IPS-NIHi7 (cell line): ENCODE measurements around the gene SLC2A4.

Experiments
- DNase-seq: peaks from one replicate; pipeline ENCODE4 v3.0.0; 2012; ENCODE audit warnings: mixed read lengths; ENCODE audit errors: extremely low spot score

SLC2A4 gene

DNA sequence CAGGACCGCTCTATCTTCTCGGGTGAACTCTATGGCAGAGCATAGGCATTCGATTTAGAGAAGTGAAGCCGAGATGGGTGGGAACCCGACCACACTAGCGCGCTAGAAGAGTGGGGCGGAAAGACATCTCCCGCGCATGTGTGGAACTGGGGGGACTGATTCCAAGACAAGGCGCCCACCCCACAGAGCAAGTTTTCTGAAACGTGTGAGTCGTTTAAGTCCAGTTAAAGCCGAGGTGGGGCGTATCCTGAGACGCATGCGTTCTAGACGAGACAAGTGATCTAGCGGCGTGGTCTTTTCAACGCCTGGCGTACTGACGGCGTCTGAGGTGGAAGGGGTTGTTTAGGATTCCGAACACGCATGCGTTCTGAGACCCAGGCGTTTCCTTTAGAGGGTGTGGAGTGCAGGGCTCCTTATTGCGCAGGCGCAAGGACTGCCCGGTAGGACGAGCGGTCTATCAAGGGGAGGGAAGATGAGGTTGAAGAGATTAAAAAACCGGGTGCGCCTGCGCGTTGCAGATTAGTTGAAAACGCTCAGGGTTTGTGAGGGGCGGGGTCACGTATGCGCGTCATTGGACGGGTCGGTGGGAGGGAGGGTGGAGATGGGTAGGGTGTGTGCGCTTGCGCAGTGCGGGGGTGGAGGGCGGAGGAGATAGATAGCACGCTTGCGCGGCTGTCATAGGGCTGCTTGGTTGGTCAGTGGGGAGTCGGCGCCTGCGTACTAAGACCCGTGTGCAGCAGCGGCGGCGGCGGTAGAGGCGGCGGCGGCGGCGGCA is 25.6 kb downstream of the SLC2A4 start, which contains the start of gene EIF5A:
TSS of gene EIF5A (plus strand) at position 718 of the 775 bp plus-strand sequence. CDS start 2,008 bp downstream, outside the sequence.
- DNase-seq: peak; percentile 96

DNA sequence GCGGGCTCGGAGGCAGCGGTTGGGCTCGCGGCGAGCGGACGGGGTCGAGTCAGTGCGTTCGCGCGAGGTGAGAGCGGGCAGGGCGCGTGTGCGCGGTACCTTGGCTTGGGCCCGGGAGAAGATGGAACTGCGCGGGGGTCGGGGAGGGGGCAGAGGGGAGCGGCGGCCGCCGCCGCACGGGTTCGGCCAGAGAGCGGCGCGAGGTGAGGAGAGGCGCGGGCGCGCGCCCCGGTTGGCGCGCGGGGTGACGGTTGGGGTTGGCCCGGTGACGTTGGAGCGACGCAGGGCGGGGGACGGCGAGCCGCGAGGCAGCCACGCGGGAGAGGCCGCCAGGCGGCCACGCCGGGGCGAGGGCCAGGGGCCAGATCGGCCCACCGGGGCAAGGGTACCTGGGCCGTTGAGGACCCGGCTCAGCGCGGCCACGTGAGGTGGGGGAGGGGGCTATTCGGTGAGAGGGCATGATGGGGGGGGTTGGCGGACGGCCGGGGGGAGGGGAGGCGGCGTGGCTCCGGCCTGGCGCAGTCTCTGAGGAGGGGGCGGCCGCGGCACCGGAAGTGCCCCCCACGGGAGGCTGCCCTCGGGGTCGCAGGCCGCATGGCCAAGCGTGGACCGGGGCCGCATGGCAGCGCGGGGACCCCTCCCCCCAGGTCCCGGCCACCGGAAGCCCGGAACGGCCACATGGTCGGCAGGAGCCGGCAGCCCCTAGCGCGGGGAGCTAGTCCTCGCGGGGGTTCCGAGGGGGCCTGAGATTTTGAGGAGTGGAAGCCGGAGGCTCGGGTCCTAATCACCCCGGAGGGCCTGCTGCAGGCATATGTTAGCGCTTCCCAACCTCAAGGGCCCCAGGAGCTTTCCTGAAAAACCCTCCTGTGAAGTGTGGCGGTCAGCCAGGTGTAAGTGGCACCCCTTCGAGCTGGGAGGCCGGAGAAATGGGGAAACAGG is 26.4 kb downstream of the SLC2A4 start:
- DNase-seq: peak; percentile 45

DNA sequence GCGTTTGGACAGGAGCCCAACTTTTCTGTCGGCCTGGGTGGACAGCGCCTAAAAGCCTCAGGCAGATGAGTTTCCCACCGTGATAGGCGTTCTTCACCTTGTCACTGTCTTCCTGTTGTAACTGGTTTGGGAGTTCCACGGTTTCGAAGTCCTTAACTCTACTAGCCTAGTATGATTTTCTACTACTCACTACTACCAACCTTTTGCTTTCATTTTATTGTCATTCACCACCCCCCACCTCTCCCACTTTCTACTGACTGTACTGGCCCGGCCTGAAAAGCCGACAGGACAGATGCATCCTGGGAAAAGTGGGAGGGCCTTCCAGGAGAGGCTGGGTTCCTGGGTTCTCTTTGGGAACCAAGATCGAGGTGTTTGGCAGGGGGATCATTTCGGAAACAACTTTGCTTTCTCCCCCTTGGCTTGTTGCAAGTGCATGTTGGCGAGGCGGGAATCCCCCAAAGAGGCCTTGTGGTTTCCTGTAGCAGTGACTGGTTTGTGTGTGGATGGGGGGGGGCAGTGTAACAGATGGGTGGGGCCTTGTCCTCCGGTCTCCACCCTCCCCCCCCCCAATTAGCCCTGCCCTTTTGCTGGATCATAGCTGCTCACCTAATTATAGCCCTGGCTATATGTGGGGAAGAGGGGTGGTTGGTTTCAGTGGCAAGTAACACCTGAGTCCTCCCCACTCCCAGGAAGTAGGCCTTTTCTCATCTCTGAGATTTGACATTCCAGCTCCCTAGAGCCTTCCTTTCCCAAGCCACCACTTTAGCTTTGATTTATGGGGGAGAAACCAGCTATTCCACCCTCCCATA is 27.3 kb downstream of the SLC2A4 start:
- DNase-seq: peak; percentile 65

DNA sequence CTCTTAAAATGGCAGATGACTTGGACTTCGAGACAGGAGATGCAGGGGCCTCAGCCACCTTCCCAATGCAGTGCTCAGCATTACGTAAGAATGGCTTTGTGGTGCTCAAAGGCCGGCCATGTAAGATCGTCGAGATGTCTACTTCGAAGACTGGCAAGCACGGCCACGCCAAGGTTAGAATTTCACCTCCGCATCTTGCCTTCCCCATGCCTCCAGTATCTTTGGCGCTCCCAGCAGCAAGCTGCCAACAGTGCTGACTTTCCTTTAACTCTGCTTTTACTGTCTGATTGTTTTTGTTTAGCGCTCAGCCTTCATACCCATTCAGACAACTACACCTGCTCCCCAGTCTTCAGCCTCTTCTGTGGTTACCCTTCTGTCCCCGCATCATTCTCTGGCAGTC is 28.1 kb downstream of the SLC2A4 start:
- DNase-seq: no peak

DNA sequence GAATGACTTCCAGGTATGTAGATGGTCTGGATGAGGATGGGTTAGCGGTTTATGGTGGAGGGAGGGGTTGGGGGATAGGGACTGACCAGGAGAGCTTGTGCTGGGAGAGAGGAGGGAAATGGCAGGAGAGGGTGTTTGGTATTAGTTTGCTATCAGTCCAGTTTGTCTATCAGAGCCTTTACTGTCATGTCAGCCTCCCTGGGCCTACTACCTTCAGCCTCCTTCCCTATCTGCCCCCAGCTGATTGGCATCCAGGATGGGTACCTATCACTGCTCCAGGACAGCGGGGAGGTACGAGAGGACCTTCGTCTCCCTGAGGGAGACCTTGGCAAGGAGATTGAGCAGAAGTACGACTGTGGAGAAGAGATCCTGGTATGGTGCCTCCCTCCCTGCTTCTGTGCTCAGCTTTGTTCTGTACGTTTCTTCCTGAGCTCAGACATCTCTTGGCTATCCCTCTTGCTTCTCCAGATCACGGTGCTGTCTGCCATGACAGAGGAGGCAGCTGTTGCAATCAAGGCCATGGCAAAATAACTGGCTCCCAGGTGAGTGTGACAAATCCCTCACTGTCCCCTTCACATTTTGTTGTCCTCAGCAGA is 29.7 kb downstream of the SLC2A4 start:
- no peak for DNase-seq

DNA sequence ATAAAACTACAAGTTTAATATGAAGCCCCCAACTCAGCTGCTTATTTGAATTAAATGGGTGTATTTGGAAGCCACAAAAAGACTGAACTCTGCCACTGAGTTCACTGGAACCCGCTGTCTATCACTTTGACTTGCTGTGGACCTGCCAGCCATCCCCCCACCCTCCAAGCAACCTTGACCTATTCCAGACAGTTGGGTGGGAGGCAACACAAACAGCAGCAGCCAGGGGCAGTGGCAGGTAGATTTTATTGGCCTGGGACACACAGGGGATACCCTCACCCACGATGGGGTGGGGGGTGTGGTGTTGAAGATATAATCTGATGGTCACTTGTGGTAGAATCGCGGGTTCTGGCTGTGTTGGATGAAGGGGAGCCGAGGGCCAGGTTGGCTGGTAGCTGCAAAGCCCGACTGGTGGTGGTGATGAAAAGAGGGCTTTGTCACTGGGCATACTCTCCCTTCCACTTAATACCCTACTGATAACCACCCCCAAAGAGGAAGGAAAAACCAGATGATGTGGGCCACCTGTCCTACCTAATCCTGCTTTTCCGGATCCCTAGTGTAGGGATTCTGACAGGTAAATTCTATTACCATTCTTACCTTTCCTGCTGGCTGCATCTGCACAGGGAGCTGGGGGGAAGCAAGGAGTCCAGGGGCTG is 31.0 kb downstream of the SLC2A4 start:
- DNase-seq: no peak

DNA sequence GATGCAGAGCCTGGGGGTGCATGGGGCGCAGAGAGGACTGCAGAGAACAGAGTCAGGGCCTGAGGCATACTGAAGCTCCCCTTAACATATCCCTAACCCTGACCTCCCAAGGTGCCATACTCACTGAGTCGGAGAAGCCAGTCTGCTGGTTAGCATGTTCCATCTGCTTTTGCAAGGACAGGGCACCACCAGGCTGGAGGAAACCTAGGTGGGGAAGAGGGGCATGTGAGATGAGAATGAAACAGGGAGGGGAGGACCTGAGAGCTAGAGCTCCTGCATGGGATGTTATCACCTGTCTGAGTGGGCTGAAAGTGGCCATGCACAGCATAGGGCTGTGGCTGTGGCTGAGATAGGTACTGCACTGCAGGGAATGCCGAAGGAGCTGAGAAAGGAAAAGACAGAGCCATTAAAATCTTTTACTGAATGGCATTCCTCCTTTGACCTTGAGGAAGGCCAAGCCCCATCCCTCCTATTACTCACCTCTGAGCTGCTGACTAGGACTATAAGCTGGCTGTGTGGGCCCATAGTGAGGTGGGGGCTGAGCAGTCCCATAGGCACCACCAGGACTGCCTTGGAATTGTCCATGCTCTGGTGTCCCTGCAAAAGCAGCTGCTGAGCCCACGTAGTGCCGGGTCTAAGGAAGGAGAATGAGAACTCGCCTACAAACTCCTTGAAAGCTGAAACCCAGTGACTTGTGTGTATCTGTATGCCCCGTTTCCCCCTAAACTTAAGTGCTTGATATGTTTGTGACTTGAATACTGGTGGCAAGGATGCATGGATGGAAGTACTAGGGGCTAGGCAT is 31.8 kb downstream of the SLC2A4 start:
- DNase-seq: no peak

DNA sequence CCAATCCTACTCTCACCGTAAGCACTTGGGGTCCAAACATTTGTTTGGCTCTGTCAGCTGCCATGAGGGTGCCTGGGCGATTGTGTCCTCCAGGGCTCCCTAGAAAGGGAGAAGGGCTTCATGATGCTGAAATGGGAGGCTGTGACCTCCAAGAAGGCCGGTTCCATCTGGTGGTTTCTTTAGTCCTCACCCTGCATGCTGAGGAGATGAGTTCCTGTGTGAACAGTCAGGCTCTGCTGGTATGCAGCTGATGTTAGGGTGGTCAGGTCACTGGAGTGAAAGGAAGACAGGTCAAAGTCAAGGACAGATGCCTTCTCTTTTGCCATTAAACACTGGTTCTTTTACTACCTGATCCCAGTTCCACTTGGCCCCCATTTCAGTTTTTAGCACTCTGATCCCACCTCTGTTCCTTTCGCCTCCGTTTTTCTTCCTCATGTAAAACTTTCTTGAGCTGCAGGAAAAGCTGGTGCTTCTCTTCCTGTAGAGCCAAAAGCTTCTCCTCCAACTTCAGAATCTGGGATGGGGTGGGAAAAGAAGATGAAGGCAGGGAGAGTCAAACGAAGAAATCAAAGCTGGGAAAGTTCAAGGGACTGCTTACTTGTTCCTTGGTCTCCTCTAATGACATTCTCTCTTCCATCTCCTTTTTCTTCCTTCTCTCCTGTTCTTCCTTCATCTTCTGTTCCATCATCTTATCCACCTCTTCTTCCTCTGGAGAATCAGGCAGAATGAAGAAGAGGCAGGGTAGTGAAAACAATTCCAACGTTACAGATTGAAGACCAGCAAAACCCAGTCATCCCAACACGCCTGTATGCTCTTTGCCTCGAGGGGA is 32.6 kb downstream of the SLC2A4 start:
- no peak for DNase-seq

DNA sequence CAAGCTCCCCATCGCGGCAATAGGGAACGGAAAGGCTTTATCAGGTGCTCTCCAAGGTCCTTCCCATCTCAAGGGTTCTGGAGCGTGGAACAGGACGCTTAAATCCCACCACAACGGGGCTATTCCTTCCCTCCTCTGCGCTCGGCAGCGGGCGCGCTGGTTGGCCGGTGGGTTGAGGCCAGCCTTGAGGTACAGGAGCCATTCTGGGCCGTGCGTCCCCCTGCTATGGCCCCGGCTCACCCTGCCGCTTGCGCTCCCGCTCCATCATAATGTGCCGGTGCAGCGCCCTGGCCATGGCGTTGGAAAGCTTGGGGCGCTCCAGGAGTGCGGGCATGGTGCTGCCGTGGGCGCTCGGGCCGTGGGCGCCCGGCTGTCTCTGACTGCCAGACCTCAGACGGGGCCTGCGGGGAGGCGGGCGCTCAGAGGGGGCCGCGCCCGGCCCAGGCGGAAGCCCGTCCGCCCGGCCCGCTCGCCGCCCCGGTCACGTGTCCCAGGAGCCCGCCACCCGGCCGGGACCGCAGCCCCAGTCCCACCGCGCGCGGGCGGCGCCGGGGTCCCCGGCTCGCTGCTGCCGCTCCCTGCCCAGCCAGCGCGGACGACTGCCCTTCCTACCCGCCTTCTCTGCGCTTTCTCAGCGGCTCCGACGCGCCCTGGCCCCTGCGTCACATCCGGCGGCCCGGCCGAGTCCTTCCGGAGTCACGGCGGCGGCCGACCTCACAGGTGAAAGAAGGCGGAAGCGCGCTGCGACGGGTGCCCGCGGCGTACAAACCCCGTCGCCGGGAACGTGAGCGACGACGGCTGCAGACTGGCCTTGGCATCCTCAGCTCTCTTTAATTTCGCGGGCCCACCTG is 33.4 kb downstream of the SLC2A4 start, which contains the start of gene GPS2:
TSS of gene GPS2 (minus strand) at position 642 of the 851 bp plus-strand sequence. CDS start at position 334, 308 bp downstream.
- DNase-seq: peak; percentile 92

DNA sequence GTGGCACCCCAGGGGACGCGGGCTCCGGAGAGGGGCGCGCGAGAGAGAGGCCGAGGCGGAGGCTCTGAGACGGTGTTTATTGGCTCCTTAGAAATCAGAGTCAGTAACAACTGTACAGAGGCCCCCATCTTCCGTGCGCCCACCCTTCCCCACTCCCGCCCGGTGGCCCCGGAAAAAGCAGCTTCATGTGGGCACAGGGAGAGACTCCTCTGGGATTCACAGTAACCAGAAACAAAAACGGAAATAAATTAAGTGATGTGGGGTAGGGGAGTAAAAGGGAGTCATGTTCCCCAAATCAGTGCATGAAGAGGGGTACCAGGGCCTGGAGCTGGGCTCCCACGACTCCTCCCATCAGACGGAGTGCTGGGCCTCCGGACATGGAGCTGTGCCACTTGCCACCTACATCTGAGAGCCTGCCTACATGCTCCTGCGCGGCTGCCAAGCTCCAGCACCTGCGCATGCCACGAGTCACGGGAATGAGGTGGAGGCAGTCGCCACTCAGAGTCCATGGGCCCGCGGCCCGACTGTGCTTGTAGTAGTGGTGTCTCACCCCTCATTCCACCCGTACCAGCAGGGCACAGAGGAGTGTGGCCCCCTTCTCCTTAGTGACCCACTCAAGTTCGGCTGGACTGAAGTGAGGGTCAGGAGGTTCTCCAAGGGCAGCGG is 34.2 kb downstream of the SLC2A4 start:
- DNase-seq: no peak

DNA sequence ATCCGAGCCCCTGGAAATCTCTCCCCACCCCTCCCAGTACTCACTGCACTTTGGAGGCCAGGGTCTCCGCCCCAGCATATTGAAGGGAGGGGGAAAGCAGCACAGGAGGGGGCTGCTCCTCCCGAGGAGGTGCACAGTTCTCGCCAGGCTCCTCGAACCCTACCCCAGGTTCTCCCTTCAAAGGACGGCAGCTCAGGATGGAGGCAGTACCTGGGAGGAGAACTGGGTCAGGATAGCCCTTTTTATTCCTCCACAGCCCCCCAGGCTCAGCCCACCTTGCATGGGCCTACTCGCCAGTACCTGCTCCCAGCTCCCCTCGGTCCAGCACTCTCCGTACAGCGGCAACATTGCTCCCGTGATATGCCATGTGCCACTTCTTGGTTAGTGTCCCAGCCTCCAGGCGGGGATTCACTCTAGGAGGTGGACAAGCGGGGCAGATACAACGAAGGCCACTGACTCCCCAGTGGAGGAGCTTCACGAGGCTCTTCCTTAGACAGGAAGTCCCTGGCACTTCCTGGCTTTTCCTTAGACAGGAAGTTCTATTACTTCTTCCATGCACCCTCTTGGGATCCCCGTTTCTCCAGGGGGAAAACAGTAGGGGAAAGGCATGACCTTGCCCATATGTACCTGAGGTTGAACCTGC is 35.8 kb downstream of the SLC2A4 start:
- no peak for DNase-seq

DNA sequence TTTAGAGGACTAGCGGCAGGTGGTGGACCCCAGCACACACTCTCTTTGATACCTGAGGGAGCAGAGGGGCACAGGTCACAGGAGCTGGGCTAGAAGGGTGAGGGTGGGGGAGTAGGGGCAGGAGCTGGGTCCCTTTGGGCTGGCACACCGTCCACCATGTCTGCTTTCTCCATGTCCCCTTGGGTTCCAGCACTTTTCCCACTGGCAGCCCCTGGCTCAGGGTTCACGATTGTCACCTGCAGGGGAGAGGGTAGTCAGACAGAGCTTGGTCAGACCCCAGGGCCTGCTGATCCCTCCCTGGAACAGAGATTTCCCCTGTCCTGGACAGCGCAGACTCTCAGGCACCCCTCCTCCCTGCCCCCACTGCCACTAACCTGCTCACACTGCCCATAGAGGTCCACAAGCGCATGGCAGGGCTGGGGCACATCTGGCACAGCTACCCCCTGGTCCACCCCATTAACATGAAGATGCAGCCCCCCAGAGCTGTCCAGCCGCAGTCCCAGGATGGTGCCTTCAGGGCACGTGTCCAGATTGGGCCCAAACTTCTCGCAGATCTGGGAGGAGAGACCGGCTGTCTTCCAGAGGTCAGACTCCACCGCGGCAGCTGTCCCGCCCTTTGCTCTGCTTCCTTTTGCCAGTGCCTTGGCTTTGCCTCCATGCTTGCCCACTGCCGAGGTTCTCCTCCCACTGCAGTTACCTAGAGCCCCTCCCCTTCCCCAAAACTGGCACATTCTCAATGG is 36.8 kb downstream of the SLC2A4 start:
- DNase-seq: no peak

DNA sequence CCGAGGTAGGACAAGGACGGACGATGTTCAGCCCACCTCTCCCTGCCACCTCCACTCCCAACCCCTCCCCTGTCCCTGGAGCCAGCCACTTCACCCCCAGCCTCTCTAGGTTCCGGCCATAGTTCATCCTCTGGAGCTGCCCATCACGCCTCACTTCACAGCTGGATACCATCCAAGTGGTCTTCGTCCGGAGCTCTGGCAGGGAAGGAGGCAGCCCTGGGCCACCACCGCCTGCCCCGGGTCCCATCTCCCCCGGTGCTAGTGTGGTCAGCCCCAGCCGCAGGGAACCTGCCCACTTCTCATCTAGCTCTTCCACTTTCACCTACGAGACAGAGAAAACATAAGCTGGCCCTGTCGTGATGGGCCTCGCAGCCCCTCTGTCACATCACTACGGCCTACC is 39.9 kb downstream of the SLC2A4 start:
- DNase-seq: no peak

DNA sequence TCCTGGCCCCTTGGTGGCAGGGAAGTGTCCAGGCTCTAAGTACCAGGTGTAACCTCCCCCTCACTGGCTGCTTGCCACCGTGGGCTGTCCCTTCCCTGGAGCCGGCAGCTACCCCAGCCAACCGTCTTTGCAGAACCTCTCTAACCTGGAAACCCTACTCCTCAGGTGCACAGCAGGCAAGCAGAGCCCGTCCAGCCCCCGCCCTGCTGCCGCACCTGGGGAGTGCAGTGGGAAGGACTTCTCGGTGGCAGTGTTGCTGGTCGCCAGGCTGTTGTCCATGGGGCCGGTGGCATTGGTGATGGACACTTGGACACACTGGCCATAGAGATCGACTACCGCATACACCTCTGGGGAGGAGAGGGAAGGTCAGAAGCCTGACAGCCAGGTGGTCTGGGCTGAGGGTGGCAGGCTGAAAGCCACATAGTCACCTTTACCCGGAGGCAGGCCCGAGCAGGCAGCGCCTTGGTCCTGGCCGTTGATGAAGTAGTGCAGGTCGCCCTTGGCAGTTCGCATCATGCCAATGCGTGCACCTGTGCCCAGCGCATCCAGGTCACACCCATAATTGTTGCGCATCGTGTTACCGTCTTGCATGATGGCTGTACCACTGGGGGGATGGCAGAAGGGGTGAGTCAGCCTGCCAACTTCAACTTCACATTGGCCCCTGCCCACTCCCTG is 41.1 kb downstream of the SLC2A4 start:
- DNase-seq: no peak

DNA sequence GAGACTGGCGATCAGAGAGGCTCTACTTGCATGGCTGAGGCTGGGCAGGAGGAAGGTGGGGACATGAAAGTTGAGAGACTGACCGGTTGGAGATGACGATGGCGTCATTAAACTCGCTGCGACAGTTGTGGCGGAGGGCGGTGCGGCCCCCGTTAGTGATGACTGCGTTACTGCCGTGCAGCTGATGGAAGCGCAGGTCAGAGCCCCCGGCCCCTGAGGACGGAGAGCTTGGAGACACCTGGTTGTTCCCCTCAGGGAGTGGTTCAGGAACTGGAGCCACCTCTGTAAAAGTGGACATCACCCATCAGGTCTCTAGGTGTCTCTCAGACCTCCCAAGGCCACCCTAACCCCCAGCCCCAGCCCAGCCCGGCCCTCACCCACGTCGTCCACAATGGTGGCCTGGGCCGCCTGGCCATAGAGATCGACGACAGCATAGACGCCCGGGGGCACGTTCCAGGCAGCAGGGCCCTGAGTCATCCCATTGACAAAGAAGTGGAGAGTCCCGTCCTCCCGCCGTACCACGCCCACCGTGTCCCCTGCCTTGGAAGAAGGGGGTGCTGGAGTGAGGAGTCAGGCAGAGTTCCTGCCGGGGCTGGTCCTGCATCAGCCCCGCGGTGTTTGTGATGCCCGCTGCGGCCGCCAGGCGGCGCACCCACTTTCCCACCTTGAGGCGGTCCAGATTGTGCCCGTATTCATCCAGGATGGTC is 42.4 kb downstream of the SLC2A4 start:
- DNase-seq: peak; percentile 84
